ENCODE data around the gene ASXL2. TPM values are rescaled to one million over a fixed set of nuclear protein-coding genes. Genes with fewer than 3 reads are reported as not detected.

The ASXL2 gene
- total RNA-seq, 1 donor from 2014 or later = 22.7 TPM

- Mint-ChIP-seq H3K9me3 (no peaks in the 10 kb centered on the region), H3K4me3 (no peak overlapping the region), H3K4me1 (no peaks in the 10 kb centered on the region), H3K27ac (ENCODE audit: unreplicated experiment) (no peak overlapping the region), H3K36me3 (ENCODE audit: low read depth) (no peaks in the 10 kb centered on the region), H3K27me3 (ENCODE audit: low read depth) (no peaks in the 10 kb centered on the region)
- TF ChIP-seq, protein P1, sequence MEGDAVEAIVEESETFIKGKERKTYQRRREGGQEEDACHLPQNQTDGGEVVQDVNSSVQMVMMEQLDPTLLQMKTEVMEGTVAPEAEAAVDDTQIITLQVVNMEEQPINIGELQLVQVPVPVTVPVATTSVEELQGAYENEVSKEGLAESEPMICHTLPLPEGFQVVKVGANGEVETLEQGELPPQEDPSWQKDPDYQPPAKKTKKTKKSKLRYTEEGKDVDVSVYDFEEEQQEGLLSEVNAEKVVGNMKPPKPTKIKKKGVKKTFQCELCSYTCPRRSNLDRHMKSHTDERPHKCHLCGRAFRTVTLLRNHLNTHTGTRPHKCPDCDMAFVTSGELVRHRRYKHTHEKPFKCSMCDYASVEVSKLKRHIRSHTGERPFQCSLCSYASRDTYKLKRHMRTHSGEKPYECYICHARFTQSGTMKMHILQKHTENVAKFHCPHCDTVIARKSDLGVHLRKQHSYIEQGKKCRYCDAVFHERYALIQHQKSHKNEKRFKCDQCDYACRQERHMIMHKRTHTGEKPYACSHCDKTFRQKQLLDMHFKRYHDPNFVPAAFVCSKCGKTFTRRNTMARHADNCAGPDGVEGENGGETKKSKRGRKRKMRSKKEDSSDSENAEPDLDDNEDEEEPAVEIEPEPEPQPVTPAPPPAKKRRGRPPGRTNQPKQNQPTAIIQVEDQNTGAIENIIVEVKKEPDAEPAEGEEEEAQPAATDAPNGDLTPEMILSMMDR (conservative IDR thresholded peaks at IDR 0.05) = no peak
- DNase-seq (ENCODE audit: low read depth, low spot score) = no peak
Observed at GRCh38 chr2:25845843-25846505, 32.3 kb downstream of the ASXL2 start.

DNA sequence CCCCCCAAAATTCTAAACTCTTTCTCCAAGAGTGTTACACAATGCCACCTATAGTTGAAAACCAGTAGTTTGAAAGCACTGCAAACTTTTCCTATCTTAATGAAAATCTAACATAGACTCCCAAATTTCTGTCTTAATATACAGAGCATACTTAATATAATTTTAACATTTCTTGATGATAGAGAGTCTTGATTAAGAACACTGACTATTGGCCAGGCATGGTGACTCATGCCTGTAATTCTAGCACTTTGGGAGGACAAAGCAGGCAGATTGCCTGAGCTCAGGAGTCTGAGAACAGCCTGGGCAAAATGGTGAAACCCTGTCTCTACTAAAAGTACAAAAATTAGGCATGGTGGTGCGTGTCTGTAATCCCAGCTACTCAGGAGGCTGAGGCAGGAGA is 34.2 kb downstream of the ASXL2 start:
- TF ChIP-seq, protein P1 (conservative IDR thresholded peaks at IDR 0.05) = no peak
- DNase-seq (ENCODE audit: low read depth, low spot score) = no peak
- H3K36me3 Mint-ChIP-seq (ENCODE audit: low read depth) = no peaks in the 10 kb centered on the region
- H3K27ac Mint-ChIP-seq (ENCODE audit: unreplicated experiment) = no peak overlapping the region
- no peak overlapping the region for H3K4me3 Mint-ChIP-seq
- no peaks in the 10 kb centered on the region for H3K27me3 Mint-ChIP-seq (ENCODE audit: low read depth)
- no peaks in the 10 kb centered on the region for H3K9me3 Mint-ChIP-seq
- H3K4me1 Mint-ChIP-seq = no peaks in the 10 kb centered on the region

GRCh38 chr2:25842155-25842554 is 36.1 kb downstream of the ASXL2 start:
- TF ChIP-seq, protein P1 (conservative IDR thresholded peaks at IDR 0.05) = no peak
- Mint-ChIP-seq H3K27me3 (ENCODE audit: low read depth) (no peaks in the 10 kb centered on the region), H3K4me3 (no peak overlapping the region), H3K36me3 (ENCODE audit: low read depth) (no peaks in the 10 kb centered on the region), H3K27ac (ENCODE audit: unreplicated experiment) (no peak overlapping the region), H3K9me3 (no peaks in the 10 kb centered on the region), H3K4me1 (no peaks in the 10 kb centered on the region)
- no peak for DNase-seq (ENCODE audit: low read depth, low spot score)

DNA sequence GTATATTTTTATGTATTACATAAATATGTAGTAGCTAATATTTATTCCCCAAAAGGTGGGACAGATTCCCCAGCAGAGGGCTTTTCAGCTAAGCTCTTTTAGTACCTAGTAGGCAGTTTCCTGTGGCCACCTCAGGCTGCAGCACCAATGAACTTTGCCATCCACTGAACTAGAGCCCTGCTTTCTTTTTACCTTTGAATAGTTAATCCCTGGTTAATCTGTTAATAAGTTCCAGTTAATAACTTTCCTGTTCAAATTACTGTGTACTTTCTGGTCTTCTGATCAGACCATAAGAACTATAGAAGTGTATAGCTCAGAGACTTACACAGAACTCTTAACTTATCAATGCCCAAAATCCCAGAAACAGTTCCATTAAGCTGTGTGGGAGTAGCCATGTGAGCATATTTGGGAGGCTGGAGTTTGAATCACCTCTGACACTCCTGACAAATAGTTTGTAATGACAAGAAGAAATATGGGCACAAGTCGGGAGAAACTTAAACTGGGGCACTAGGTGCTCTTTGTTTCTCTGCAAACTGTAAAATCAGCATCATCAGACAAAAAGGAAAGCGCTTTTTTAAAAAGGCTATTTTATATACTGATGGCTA is 40.0 kb downstream of the ASXL2 start:
- Mint-ChIP-seq H3K27ac (ENCODE audit: unreplicated experiment) (no peak overlapping the region), H3K9me3 (no peaks in the 10 kb centered on the region), H3K4me3 (no peak overlapping the region), H3K4me1 (no peaks in the 10 kb centered on the region), H3K27me3 (ENCODE audit: low read depth) (no peaks in the 10 kb centered on the region), H3K36me3 (ENCODE audit: low read depth) (peaks cover 4% of the 10 kb centered on the region)
- no peak for DNase-seq (ENCODE audit: low read depth, low spot score)
- TF ChIP-seq, protein P1 (conservative IDR thresholded peaks at IDR 0.05) = no peak

GRCh38 chr2:25835906-25836305 is 42.4 kb downstream of the ASXL2 start:
- Mint-ChIP-seq H3K4me1 (peaks cover 5% of the 10 kb centered on the region), H3K9me3 (peaks cover 2% of the 10 kb centered on the region), H3K27ac (ENCODE audit: unreplicated experiment) (no peak overlapping the region), H3K27me3 (ENCODE audit: low read depth) (no peaks in the 10 kb centered on the region), H3K36me3 (ENCODE audit: low read depth) (peaks cover 18% of the 10 kb centered on the region), H3K4me3 (no peak overlapping the region)
- no peak for DNase-seq (ENCODE audit: low read depth, low spot score)
- TF ChIP-seq, protein P1 (conservative IDR thresholded peaks at IDR 0.05) = no peak

All from neural crest cell (in vitro differentiated cells).